GM19463 (cell line): ENCODE data around the gene CTNNA2.
"Not testable (repeated sequence)": the region's sequence is repeated elsewhere in the genome, so short reads cannot be mapped to it uniquely, and the experiment has no call there.

Experiments used
- ATAC-seq: cut with Tn5 transposase; IDR thresholded peaks from one replicate; pipeline ENCODE4 v1.9.1; 2021; ENCODE audit warnings: mild to moderate bottlenecking, moderate library complexity; ENCODE audit not compliant: unreplicated experiment

Gene CTNNA2

GRCh38 chr2:80126596-80127189, 613.8 kb downstream of the CTNNA2 start:
- ATAC-seq, result no peak

GRCh38 chr2:80128080-80128479, 615.2 kb downstream of the CTNNA2 start:
- ATAC-seq, result no peak

DNA sequence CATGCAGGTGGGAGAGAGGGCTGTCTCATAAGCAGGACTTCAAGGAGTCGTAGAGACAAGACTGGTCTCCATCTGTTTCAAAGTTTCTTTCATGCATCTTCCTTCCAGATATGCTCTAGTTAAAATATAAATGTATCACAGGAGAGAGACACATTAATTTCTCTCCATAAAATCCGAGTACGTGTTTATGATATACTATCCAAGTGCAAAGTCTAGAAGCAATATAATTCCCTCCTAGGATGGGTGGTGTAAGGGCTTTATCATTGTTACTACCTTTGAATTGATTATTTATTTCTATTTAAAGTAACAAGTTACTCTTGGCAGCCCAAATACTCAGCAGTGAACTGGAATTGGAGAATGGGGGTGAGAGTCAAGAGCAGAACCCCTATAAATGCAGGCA, 619.4 kb downstream of the CTNNA2 start:
- no peak for ATAC-seq

- ATAC-seq, result no peak
These were observed 622.1 kb downstream of the CTNNA2 start for GRCh38 chr2:80135001-80135400.

- ATAC-seq, result no peak
These were observed 623.5 kb downstream of the CTNNA2 start for GRCh38 chr2:80136338-80136737.

DNA sequence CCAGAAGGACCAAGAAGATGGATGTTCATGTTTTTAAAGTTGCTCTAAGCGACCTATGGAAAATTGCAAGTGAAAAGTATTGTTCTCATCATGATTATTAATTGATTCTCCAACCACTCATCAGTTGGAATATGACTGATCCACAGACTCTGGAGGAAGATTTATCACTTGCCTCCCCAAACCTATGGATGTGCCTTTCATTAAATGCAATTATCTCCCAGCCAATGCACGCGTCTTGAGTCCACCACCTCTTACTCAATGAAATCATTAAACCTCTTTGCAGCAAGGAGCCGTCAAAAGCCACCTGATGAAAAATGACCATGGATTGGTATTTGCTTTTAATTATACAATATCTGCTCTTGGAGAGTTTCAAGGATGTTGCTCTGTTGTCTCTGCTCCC, 626.1 kb downstream of the CTNNA2 start:
- no peak for ATAC-seq

DNA sequence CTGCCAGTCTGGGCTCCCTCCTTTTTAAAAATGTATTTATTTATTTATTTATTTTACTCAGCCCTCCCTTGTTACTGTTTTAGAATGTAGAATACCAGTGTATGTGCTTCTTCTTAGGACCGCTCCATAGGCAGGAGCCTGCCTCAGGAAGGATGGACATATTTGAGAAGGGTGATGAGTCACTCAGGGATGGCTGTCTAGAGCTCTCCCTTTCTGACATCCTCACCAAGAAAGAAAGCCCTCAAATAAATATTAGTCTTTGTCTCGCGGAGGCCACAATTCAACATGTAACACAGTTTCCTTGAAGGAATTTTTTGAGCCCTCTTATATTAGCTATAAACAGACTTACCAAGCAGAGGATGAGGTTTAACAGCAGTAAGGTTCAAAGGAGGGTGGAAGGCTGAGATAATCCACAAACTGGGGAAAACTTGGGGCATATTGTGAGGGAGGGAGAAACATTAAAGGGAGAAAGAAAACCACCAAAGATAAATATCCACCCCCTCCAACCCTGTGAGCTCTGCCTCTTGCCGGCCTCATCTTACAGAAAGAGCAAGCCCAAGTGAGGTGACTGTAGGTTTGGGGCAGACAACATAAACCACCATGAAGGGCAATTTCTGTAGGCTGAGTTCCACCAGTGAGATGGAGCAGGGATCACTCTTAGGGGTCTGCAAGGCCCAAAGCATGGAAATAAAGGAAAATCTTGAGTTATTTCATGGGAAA, 628.3 kb downstream of the CTNNA2 start:
- ATAC-seq, result no peak

DNA sequence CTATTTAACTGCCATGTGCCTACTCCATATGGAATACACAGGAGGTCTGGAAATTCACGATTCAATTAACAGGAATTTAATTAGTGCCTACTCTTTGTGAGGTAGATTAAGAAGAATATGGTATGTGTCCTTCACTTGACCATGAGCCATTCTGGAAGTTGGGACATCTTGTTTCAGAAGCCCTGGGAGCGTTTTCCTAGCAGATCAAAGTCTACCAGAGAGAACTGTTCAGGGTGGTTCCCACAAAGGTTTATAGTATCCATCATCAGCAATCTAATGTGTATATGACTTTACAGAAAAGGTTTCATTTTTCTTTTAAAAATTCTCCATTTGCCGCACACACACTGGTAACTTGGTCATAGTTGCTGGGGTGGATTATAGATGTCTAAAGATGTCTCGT, 632.6 kb downstream of the CTNNA2 start:
- ATAC-seq, result no peak

- not testable (repeated sequence) for ATAC-seq
These were observed 633.9 kb downstream of the CTNNA2 start for GRCh38 chr2:80146757-80147156.

- ATAC-seq, result no peak
These were observed 634.8 kb downstream of the CTNNA2 start for GRCh38 chr2:80147690-80148089.

- ATAC-seq, result no peak
These were observed 636.1 kb downstream of the CTNNA2 start for GRCh38 chr2:80148906-80149305.

DNA sequence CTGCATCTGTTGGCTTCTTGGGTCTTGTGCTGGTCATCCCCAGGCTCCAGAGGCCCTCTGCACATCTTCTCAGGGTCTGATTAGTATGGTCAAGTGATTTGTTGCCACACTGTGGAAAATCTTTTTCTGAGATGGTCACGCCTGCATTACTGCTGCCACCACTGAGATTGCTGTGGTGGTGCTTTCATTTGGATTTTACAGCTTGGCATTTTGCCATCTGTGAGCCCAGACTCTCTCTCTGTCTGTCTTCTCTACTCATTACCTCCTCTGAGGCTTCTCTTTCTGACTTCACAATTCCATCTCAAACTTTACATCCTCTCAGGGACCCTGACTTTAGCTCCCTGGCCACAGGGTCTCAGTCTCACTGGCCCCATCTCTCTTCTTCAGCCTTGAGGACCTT, 637.1 kb downstream of the CTNNA2 start:
- ATAC-seq, result no peak

GRCh38 chr2:80151248-80151647, 638.4 kb downstream of the CTNNA2 start:
- ATAC-seq, result no peak

- no peak for ATAC-seq
These were observed 638.8 kb downstream of the CTNNA2 start for GRCh38 chr2:80151651-80152050.

DNA sequence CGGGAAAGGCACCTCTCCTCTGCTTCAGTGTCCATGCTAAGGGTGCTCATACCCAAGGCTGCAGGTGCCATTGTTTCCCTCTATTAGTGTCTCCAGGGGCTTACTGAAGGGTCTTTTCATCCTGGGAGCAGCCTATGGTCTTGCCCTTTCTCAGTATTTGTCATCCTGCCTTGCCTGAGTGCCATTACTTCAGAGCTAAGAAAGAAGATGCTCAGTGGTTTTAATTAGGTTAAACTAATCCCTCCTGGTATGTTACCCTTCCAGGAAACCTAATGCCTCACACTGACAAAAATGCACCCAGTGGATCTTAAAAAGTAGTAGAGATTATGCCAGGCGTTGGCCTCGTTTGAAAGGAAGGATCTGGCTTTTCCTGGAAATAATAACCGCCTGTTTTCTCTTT, 640.3 kb downstream of the CTNNA2 start:
- no peak for ATAC-seq

DNA sequence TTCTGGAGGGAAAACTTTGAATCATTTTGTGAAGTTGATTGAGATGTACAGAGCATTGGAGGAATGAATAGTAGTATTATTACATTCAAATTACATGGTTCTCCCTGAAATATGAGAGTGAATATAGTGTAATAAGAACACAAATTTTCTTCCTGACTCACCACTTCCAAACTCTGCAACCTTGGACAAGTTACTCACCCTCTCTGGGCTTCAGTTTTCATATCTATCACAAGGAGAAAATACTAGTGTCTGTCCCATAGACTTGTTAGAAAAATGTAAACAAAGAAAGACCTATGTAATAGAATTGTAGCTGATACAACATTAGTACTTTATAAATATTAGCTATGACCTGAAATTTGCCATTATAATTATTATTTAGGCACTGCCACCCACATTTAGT, 640.9 kb downstream of the CTNNA2 start:
- ATAC-seq, result no peak

DNA sequence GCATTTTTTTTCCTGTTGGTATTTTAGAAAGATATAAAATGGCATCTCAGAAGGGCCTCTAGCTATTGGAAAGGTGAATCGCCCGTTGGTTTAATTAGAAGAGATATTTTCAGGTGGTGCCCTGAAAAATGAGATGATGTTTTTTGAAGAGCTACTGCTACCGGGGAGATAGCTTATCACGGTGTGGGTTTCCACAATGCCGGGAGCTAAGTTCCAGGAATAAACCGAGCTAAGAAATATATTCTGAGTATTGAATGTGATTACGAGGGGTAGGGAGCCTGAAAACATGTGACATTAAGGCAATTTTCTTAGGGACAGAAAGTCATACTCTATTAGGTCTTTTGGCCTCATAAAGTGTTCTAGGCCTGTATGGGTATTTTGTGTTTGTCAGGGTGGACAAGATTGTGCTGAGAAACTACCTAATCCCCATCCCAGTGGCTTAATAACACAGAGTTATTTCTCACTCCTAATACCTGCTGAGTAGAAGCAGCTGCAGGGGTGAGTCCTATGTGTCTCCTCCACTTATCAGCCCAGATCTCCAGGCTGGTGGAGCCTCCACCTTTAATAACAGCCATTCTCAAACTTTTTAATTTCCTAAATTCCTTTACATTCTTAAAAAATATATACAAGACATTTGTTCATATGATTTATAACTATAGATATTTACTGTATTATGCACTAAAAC, 641.5 kb downstream of the CTNNA2 start:
- no peak for ATAC-seq

DNA sequence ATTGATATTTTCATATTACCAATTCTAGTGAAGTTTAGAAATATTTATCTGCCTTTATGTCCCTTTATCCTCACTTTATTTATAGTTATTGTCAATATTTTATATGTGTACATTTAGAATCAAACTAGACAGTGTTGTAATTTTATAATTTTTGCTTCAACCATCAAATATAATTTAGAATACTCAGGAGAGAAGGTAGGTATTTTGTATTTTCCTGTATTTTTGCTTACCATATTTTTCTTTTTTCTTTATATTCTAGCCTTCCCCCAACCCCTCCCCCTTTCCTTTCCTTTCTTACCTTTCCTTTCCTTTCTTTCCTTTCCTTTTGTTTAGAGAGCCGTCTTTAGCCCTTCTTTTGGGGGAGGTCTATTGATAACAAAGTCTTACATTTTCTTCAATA, 651.5 kb downstream of the CTNNA2 start:
- ATAC-seq, result no peak

- no peak for ATAC-seq
These were observed 653.8 kb downstream of the CTNNA2 start for GRCh38 chr2:80166483-80167171.

- no peak for ATAC-seq
These were observed 654.5 kb downstream of the CTNNA2 start for GRCh38 chr2:80167284-80167808.

- no peak for ATAC-seq
These were observed 655.2 kb downstream of the CTNNA2 start for GRCh38 chr2:80168037-80168436.
